HCT116 (cell line): ENCODE data around the gene INPP5J. TPM values are rescaled to one million over a fixed set of nuclear protein-coding genes. Genes with fewer than 3 reads are reported as not detected.

Source experiments
- ATAC-seq: fragments of 200-7000 bp; cut with Tn5 transposase; 2 replicates; pipeline ENCODE4 v1.9.1; 2020; ENCODE audit warnings: mild to moderate bottlenecking, moderate library complexity
- BruUV-seq: library from RNA; stranded (reverse); fragments of 400-500 nt; replicated peaks from 2 replicates; lab custom pipeline; 2021; lab: Mats Ljungman, UMichigan
- CTCF ChIA-PET: fragments of 300-600 bp; sonication (Branson Sonifier 250); formaldehyde crosslinking; loops from one replicate; lab custom pipeline; 2021; ENCODE audit warnings: antibody characterized with exemption; lab: Charles Lee
- POLR2A ChIA-PET: fragments of 300-600, 350-600 bp; sonication (Branson Sonifier 250); formaldehyde crosslinking; loops from one replicate; lab custom pipeline; 2021; ENCODE audit warnings: antibody characterized with exemption; lab: Charles Lee
- RAD21 ChIA-PET, 2 experiments: fragments of 300-600 bp; sonication (Branson Sonifier 250); formaldehyde crosslinking; loops; one replicate each; lab custom pipeline; 2023; ENCODE audit warnings: low total read pairs in 2 of 2; ENCODE audit not compliant: uncharacterized antibody in 2 of 2, unreplicated experiment in 2 of 2, low non-redundant PET in 1 of 2; lab: Charles Lee
- DNase-seq: peaks from one replicate; pipeline ENCODE4 v3.0.0-alpha.2; 2010; ENCODE audit warnings: low read depth, low spot score
- H2AFZ ChIP-seq: fragments of 200-600 bp; shearing (Covaris generic), sonication (generic); 2 replicates; pipeline ENCODE4 v1.6.1; 2017; ENCODE audit warnings: low read depth, mixed run types, mixed read lengths, antibody characterized with exemption, low read length; ENCODE audit not compliant: poor library complexity, severe bottlenecking
- H3K27ac ChIP-seq: 2 replicates; pipeline ENCODE4 v1.5.1; 2012; ENCODE audit warnings: low read depth, low read length
- H3K27me3 ChIP-seq: fragments of 200-600 bp; sonication (generic); 2 replicates; pipeline ENCODE4 v1.6.1; 2016; ENCODE audit warnings: mixed run types, low read length, mixed read lengths; ENCODE audit not compliant: insufficient read depth
- H3K36me3 ChIP-seq, 2 experiments: fragments of 200-500 bp in 1 of 2; fragments of 200-600 bp in 1 of 2; sonication (Bioruptor generic) in 1 of 2; sonication (generic) in 1 of 2; 2 replicates each; pipeline versions ENCODE4 v1.5.1 to v1.6.1; 2014 to 2016; ENCODE audit warnings: low read length in 2 of 2, inconsistent platforms in 1 of 2, mixed read lengths in 1 of 2, mixed run types in 1 of 2; ENCODE audit not compliant: insufficient read depth in 2 of 2, control insufficient read depth in 1 of 2
- H3K4me1 ChIP-seq, 2 experiments: fragments of 200-600 bp in 1 of 2; sonication (generic) in 1 of 2; 2 replicates each; pipeline versions ENCODE4 v1.5.1 to v1.6.1; 2012 to 2017; ENCODE audit warnings: low read length in 2 of 2, inconsistent platforms in 1 of 2, mild to moderate bottlenecking in 1 of 2, mixed read lengths in 1 of 2, mixed run types in 1 of 2, moderate library complexity in 1 of 2; ENCODE audit not compliant: insufficient read depth in 2 of 2, control insufficient read depth in 1 of 2
- H3K4me2 ChIP-seq: fragments of 200-600 bp; sonication (generic); 2 replicates; pipeline ENCODE4 v1.6.1; 2017; ENCODE audit warnings: mixed run types, low read length, mixed read lengths
- H3K4me3 ChIP-seq, 2 experiments: fragments of 200-600 bp in 1 of 2; sonication (generic) in 1 of 2; replicated peaks in 1 of 2; 2 replicates each; pipeline ENCODE4 v1.5.1; 2011 to 2016; ENCODE audit warnings: low read length in 2 of 2, control low read depth in 1 of 2, low read depth in 1 of 2, mild to moderate bottlenecking in 1 of 2, mixed read lengths in 1 of 2, mixed run types in 1 of 2
- H3K79me2 ChIP-seq: fragments of 200-600 bp; sonication (generic); 2 replicates; pipeline ENCODE4 v1.6.1; 2017; ENCODE audit warnings: mild to moderate bottlenecking, mixed run types, low read length, moderate library complexity, mixed read lengths; ENCODE audit not compliant: insufficient read depth
- H3K9ac ChIP-seq: fragments of 200-600 bp; sonication (generic); 2 replicates; pipeline ENCODE4 v1.6.1; 2016; ENCODE audit warnings: low read length, mixed read lengths
- H3K9me2 ChIP-seq: fragments of 200-600 bp; sonication (generic), shearing (Covaris generic); 2 replicates; pipeline ENCODE4 v1.6.1; 2017; ENCODE audit warnings: mixed run types, mild to moderate bottlenecking, moderate library complexity; ENCODE audit not compliant: insufficient read depth
- H3K9me3 ChIP-seq, 2 experiments: fragments of 200-500 bp in 1 of 2; fragments of 200-600 bp in 1 of 2; sonication (Bioruptor generic) in 1 of 2; sonication (generic) in 1 of 2; 2 replicates each; pipeline ENCODE4 v1.6.1; 2014 to 2017; ENCODE audit warnings: low read length in 2 of 2, mixed read lengths in 2 of 2, inconsistent platforms in 1 of 2, low read depth in 1 of 2, mild to moderate bottlenecking in 1 of 2, mixed run types in 1 of 2, moderate library complexity in 1 of 2; ENCODE audit not compliant: control insufficient read depth in 1 of 2, insufficient read depth in 1 of 2
- H4K20me1 ChIP-seq: fragments of 200-600 bp; sonication (generic), shearing (Covaris generic); 2 replicates; pipeline ENCODE4 v1.6.1; 2017; ENCODE audit warnings: mixed run types, mild to moderate bottlenecking, moderate library complexity; ENCODE audit not compliant: insufficient read depth
- ATF3 ChIP-seq: IDR thresholded peaks from 2 replicates; pipeline ENCODE4 v1.6.1; 2012
- CBX3 ChIP-seq: IDR thresholded peaks from 2 replicates; pipeline ENCODE4 v1.6.1; 2012; ENCODE audit warnings: low read depth
- CTCF ChIP-seq, 3 experiments: fragments of 200-600 bp in 1 of 3; sonication (generic) in 1 of 3; IDR thresholded peaks in 2 of 3; conservative IDR thresholded peaks in 1 of 3; 2 replicates each; pipeline ENCODE4 v1.5.1; 2012 to 2017; ENCODE audit warnings: low read depth in 2 of 3, low read length in 2 of 3, antibody characterized with exemption in 1 of 3, borderline replicate concordance in 1 of 3, control low read depth in 1 of 3, mild to moderate bottlenecking in 1 of 3, mixed read lengths in 1 of 3, mixed run types in 1 of 3, moderate library complexity in 1 of 3; ENCODE audit not compliant: insufficient read depth in 1 of 3
- EGR1 ChIP-seq: IDR thresholded peaks from 2 replicates; pipeline ENCODE4 v1.6.1; 2012; ENCODE audit warnings: low read depth
- EZH2 ChIP-seq: fragments of 200-600 bp; sonication (generic); IDR thresholded peaks from 2 replicates; pipeline ENCODE4 v1.6.1; 2017; ENCODE audit warnings: antibody characterized with exemption, mixed run types
- MAX ChIP-seq: IDR thresholded peaks from 2 replicates; pipeline ENCODE4 v1.6.1; 2012
- SP1 ChIP-seq: IDR thresholded peaks from 2 replicates; pipeline ENCODE4 v1.6.1; 2012; ENCODE audit warnings: low read depth
- YY1 ChIP-seq: IDR thresholded peaks from 2 replicates; pipeline ENCODE4 v1.6.1; 2011; ENCODE audit warnings: low read length, low read depth, moderate library complexity, mild to moderate bottlenecking; ENCODE audit not compliant: insufficient replicate concordance; ENCODE audit errors: extremely low read depth
- intact Hi-C: fragments of 100-400 bp; cut with micrococcal nuclease; formaldehyde crosslinking; loops from 2 replicates; pipeline ENCODE4 v1.10.0; 2022
- total RNA-seq: library from RNA; stranded (reverse); gene quantifications from one replicate; pipeline ENCODE4 v1.2.1, GENCODE V29; 2021; ENCODE audit not compliant: unreplicated experiment

INPP5J gene
- total RNA-seq, 1 experiment from 2014 or later, result 8.9 TPM

DNA sequence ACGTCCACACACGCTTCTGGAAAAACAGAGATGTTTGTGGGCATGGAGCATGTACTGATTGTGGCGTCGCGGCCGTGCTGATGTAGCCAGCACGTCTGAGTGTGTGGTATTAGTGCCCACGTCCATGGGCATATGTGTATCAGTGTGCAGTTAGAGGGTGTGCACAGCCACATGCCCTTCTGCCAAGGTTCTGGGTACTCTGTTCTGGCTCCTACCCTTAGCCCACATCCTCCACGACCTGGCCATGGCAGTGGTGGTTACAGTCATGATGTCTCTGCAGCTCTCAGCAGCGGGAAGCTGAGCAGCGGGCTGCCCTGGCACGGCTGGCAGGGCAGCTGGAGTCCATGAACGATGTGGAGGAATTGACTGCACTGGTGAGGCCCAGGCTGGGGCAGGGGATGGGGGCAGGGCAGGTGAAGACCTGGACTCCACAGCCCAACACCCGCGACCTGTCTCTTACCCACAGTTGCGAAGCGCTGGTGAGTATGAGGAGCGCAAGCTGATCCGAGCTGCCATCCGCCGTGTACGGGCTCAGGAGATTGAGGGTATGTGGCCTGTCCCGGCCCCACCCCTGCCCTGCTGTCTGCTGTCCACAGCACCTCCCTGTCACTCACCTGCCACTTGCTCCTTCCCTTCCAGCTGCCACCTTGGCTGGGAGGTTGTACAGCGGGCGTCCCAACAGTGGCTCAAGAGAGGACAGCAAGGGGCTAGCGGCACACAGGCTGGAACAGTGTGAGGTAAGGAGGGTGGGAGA is 34.4 kb upstream of the INPP5J start:
- H3K9me3 ChIP-seq, result no peaks in the 10 kb centered on the region
- DNase-seq (no peak), ATAC-seq (no peak)
- peaks cover 7 to 35% of the 10 kb centered on the region in 2 experiments for H3K4me1 ChIP-seq
- BruUV-seq, result no TSS peak
- H3K4me2 ChIP-seq, result no peak overlapping the region
- H3K9me2 ChIP-seq, result no peaks in the 10 kb centered on the region
- RAD21 ChIA-PET, result no interaction called here
- H2AFZ ChIP-seq, result no peak overlapping the region
- H3K27me3 ChIP-seq, result no peaks in the 10 kb centered on the region
- CTCF ChIA-PET, result interaction anchor here (0.6 to 1.1 kb wide), 4 partner anchors 19 to 439 kb away, joined by 3 to 4 read pairs (median 4); partner anchors contain the start of gene SELENOM
- no peak overlapping the region for H3K27ac ChIP-seq
- intact Hi-C loops, result loop anchor here (5.0 to 10.0 kb wide), 2 partner anchors 144 to 664 kb away; partner anchors contain the start of gene MTFP1
- H3K79me2 ChIP-seq, result peaks cover 31% of the 10 kb centered on the region
- TF ChIP-seq EZH2 (no peak), YY1 (no peak), SP1 (no peak), EGR1 (no peak), MAX (no peak), CTCF (IDR thresholded peaks at IDR 0.05 in 2 of 3, conservative IDR thresholded peaks at IDR 0.05 in 1 of 3; ENCODE audit: borderline replicate concordance in 1 of 3, insufficient read depth in 1 of 3, low read depth in 2 of 3, low read length in 2 of 3) (no peak), ATF3 (no peak), CBX3 (no peak)
- POLR2A ChIA-PET, result interaction anchor here (0.6 kb wide), 1 partner anchor 748 kb away, joined by 6 read pairs; no protein-coding TSS in a partner anchor
- peaks cover 30 to 41% of the 10 kb centered on the region in 2 experiments; a peak in 3 of 4 replicates for H3K36me3 ChIP-seq
- H3K9ac ChIP-seq, result no peak overlapping the region
- no peaks in the 10 kb centered on the region for H4K20me1 ChIP-seq
- H3K4me3 ChIP-seq, result no peak overlapping the region
